OCI-LY3 (cell line): ENCODE measurements around the gene IQGAP2.

Experiments used
- H2AFZ ChIP-seq: fragments of 200-600, 300-600 bp; shearing (Covaris generic); 2 replicates; pipeline ENCODE4 v1.6.0; 2014; ENCODE audit warnings: antibody characterized with exemption, low read depth, low read length
- H3K27ac ChIP-seq: fragments of 200-600, 300-600 bp; sonication (generic); 2 replicates; pipeline ENCODE4 v1.5.1; 2014; ENCODE audit warnings: mild to moderate bottlenecking, low read length, moderate library complexity, mixed read lengths
- H3K27me3 ChIP-seq: fragments of 200-600, 300-600 bp; sonication (generic); 2 replicates; pipeline ENCODE4 v1.6.1; 2014; ENCODE audit warnings: low read depth, low read length, mixed read lengths
- H3K36me3 ChIP-seq: fragments of 200-600, 300-600 bp; sonication (generic); replicated peaks from 2 replicates; pipeline ENCODE3; 2014; ENCODE audit warnings: low read depth, low read length, mixed read lengths
- H3K4me1 ChIP-seq: fragments of 300-600, 200-600 bp; sonication (generic); 2 replicates; pipeline ENCODE4 v1.6.1; 2014; ENCODE audit warnings: low read length, mixed read lengths
- H3K4me2 ChIP-seq: fragments of 200-600, 300-600 bp; sonication (generic); 2 replicates; pipeline ENCODE4 v1.6.1; 2014; ENCODE audit warnings: low read length, mixed read lengths
- H3K4me3 ChIP-seq: fragments of 300-600, 200-600 bp; sonication (generic); 2 replicates; pipeline ENCODE4 v1.5.1; 2014; ENCODE audit warnings: antibody characterized with exemption, mild to moderate bottlenecking, low read length, moderate library complexity
- H3K79me2 ChIP-seq: fragments of 300-600, 200-600 bp; shearing (Covaris generic); 2 replicates; pipeline ENCODE4 v1.6.1; 2014; ENCODE audit warnings: mild to moderate bottlenecking, low read length, mixed read lengths
- H3K9ac ChIP-seq: fragments of 300-600, 200-600 bp; shearing (Covaris generic); 2 replicates; pipeline ENCODE4 v1.6.0; 2014; ENCODE audit warnings: mild to moderate bottlenecking, low read length, moderate library complexity
- H3K9me3 ChIP-seq: fragments of 200-600, 300-600 bp; shearing (Covaris generic); 2 replicates; pipeline ENCODE4 v1.6.1; 2014; ENCODE audit warnings: low read length, mixed read lengths; ENCODE audit not compliant: insufficient read depth
- H4K20me1 ChIP-seq: fragments of 200-600, 300-600 bp; sonication (generic); 2 replicates; pipeline ENCODE4 v1.6.1; 2016; ENCODE audit warnings: low read length, mixed read lengths; ENCODE audit not compliant: insufficient read depth
- CTCF ChIP-seq: fragments of 200-600, 300-600 bp; sonication (generic); IDR thresholded peaks from 2 replicates; pipeline ENCODE4 v1.5.1; 2014; ENCODE audit warnings: antibody characterized with exemption, low read length, low read depth
- EZH2phosphoT487 ChIP-seq: fragments of 200-600 bp; shearing (Covaris generic); IDR thresholded peaks from 2 replicates; pipeline ENCODE4 v1.6.1; 2018; ENCODE audit warnings: antibody characterized with exemption, mixed run types, low read depth

IQGAP2 gene

GRCh38 chr5:76412511-76412910 lies 9.4 kb downstream of the IQGAP2 start:
- Histone ChIP-seq H3K9ac (no peak overlapping the region), H3K4me1 (no peaks in the 10 kb centered on the region), H2AFZ (no peak overlapping the region), H3K79me2 (no peaks in the 10 kb centered on the region), H3K27ac (no peak overlapping the region), H3K9me3 (no peaks in the 10 kb centered on the region), H3K4me2 (no peak overlapping the region), H4K20me1 (no peaks in the 10 kb centered on the region), H3K4me3 (no peak overlapping the region), H3K36me3 (no peaks in the 10 kb centered on the region), H3K27me3 (no peaks in the 10 kb centered on the region)
- TF ChIP-seq EZH2phosphoT487 (no peak), CTCF (no peak)

- H3K36me3 ChIP-seq = no peaks in the 10 kb centered on the region
- TF ChIP-seq CTCF = no peak
- TF ChIP-seq EZH2phosphoT487 = no peak
- no peaks in the 10 kb centered on the region for H3K4me1 ChIP-seq
- no peak overlapping the region for H3K27ac ChIP-seq
- H2AFZ ChIP-seq = no peak overlapping the region
- no peaks in the 10 kb centered on the region for H3K79me2 ChIP-seq
- H3K27me3 ChIP-seq = no peaks in the 10 kb centered on the region
- H3K4me2 ChIP-seq = no peak overlapping the region
- H3K9me3 ChIP-seq = no peaks in the 10 kb centered on the region
- H4K20me1 ChIP-seq = no peaks in the 10 kb centered on the region
- H3K9ac ChIP-seq = no peak overlapping the region
- no peak overlapping the region for H3K4me3 ChIP-seq
Measured at GRCh38 chr5:76413746-76414145, 10.7 kb downstream of the IQGAP2 start.

- H3K9me3 ChIP-seq = no peaks in the 10 kb centered on the region
- H3K4me1 ChIP-seq = no peaks in the 10 kb centered on the region
- no peaks in the 10 kb centered on the region for H3K79me2 ChIP-seq
- no peaks in the 10 kb centered on the region for H3K27me3 ChIP-seq
- no peaks in the 10 kb centered on the region for H3K36me3 ChIP-seq
- H2AFZ ChIP-seq = no peak overlapping the region
- H3K4me3 ChIP-seq = no peak overlapping the region
- TF ChIP-seq EZH2phosphoT487 = no peak
- TF ChIP-seq CTCF = no peak
- no peak overlapping the region for H3K4me2 ChIP-seq
- H4K20me1 ChIP-seq = no peaks in the 10 kb centered on the region
- H3K27ac ChIP-seq = no peak overlapping the region
- H3K9ac ChIP-seq = no peak overlapping the region
Measured at GRCh38 chr5:76414788-76415187, 11.7 kb downstream of the IQGAP2 start.

GRCh38 chr5:76415855-76416254 lies 12.8 kb downstream of the IQGAP2 start:
- H3K27ac ChIP-seq = no peak overlapping the region
- H3K4me1 ChIP-seq = no peaks in the 10 kb centered on the region
- no peaks in the 10 kb centered on the region for H3K79me2 ChIP-seq

More at GRCh38 chr5:76415855-76416254, 12.8 kb downstream of the IQGAP2 start:
- Histone ChIP-seq H3K4me3 (no peak overlapping the region), H3K4me2 (no peak overlapping the region), H4K20me1 (no peaks in the 10 kb centered on the region), H3K9ac (no peak overlapping the region), H2AFZ (no peak overlapping the region), H3K36me3 (no peaks in the 10 kb centered on the region), H3K9me3 (no peaks in the 10 kb centered on the region), H3K27me3 (no peaks in the 10 kb centered on the region)
- TF ChIP-seq EZH2phosphoT487 (no peak), CTCF (no peak)
